GM06990 (cell line): ENCODE measurements around the gene WDFY3.

ENCODE experiments used
- DNase-seq: peaks from one replicate; pipeline ENCODE4 v3.0.0-alpha.2; 2011; ENCODE audit not compliant: insufficient read length; ENCODE audit errors: extremely low read depth
- H3K27me3 ChIP-seq: replicated peaks from 2 replicates; pipeline ENCODE4 v1.6.0; 2011; ENCODE audit warnings: low read length; ENCODE audit not compliant: control insufficient read depth, insufficient read depth
- H3K36me3 ChIP-seq: 2 replicates; pipeline ENCODE4 v1.5.1; 2011; ENCODE audit warnings: low read length; ENCODE audit not compliant: control insufficient read depth, insufficient read depth
- H3K4me3 ChIP-seq: replicated peaks from 2 replicates; pipeline ENCODE4 v1.5.1; 2011; ENCODE audit warnings: low read depth, mild to moderate bottlenecking, control low read depth, low read length
- CTCF ChIP-seq: IDR thresholded peaks from 2 replicates; pipeline ENCODE4 v1.5.1; 2011; ENCODE audit warnings: low read length, control low read depth, mild to moderate bottlenecking, inconsistent platforms; ENCODE audit not compliant: insufficient read depth, poor library complexity, severe bottlenecking

The WDFY3 gene

DNA sequence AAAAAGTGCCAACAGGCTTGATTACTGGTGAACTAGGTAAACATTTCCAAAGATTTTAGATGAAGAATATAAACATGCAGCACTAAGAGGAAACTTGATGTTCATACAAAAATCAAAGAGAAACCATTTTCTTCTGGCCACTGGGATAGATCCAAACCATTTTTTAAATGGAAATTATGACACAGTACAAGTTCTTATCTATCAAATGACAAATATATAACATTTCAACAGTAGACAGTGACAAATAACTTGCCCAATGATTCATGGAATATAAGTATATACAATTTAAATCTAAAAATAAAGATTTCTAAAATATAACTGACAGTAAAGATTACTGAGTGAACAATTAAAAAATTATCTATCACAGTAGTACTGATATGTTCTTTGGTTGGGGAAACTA lies 232.5 kb downstream of the WDFY3 start:
- no peaks in the 10 kb centered on the region for H3K27me3 ChIP-seq
- no peaks in the 10 kb centered on the region for H3K36me3 ChIP-seq
- no peak overlapping the region for H3K4me3 ChIP-seq
- TF ChIP-seq CTCF: no peak
- no peak for DNase-seq

GRCh38 chr4:84733343-84734033 lies 233.0 kb downstream of the WDFY3 start:
- no peak for DNase-seq
- no peak for TF ChIP-seq CTCF
- H3K4me3 ChIP-seq: no peak overlapping the region
- no peaks in the 10 kb centered on the region for H3K36me3 ChIP-seq
- no peaks in the 10 kb centered on the region for H3K27me3 ChIP-seq

DNA sequence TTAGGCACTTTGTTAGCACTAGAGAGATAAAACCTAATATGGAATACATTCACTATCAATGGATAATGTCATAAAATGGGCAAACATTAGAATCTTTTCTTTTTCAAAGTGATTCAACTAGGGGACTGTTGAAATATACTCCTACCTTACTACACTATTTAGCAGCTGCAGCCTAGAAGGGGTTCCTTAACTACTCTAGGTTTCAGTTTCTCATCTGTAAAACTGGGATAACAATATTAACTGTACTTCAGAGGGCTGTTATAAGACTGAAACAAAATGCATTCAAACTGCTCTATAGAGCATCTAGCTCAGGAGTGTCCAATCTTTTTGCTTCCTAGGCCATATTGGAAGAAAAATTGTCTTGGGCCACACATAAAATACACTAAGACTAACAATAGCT lies 236.1 kb downstream of the WDFY3 start:
- TF ChIP-seq CTCF: no peak
- no peaks in the 10 kb centered on the region for H3K36me3 ChIP-seq
- no peak for DNase-seq
- no peak overlapping the region for H3K4me3 ChIP-seq
- no peaks in the 10 kb centered on the region for H3K27me3 ChIP-seq

DNA sequence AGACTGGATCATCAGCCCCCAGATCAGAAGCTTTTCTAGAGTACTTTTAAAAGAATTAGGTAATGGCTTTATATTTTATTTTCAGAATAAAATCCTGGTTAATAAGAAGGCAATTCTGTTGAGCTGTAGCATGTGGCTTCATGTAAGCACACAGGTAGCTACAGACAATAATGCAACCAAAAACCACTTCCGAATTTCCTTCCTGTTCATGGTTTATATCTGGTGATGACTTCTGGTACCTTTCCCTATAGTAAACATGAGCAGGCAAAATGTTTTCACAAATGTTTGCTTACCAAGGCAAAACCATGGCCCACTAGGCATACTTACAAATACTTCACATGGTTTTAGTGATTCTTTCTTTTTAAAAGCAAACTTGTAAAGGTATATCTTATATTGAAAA lies 239.0 kb downstream of the WDFY3 start:
- TF ChIP-seq CTCF: no peak
- no peaks in the 10 kb centered on the region for H3K27me3 ChIP-seq
- DNase-seq: no peak
- no peaks in the 10 kb centered on the region for H3K36me3 ChIP-seq
- H3K4me3 ChIP-seq: no peak overlapping the region

GRCh38 chr4:84726356-84726755 lies 240.1 kb downstream of the WDFY3 start:
- no peaks in the 10 kb centered on the region for H3K27me3 ChIP-seq
- no peak for TF ChIP-seq CTCF
- DNase-seq: no peak
- H3K36me3 ChIP-seq: no peaks in the 10 kb centered on the region
- no peak overlapping the region for H3K4me3 ChIP-seq

GRCh38 chr4:84722720-84723119 lies 243.8 kb downstream of the WDFY3 start:
- Histone ChIP-seq H3K36me3 (no peaks in the 10 kb centered on the region), H3K27me3 (no peaks in the 10 kb centered on the region), H3K4me3 (no peak overlapping the region)
- TF ChIP-seq CTCF: no peak
- no peak for DNase-seq
